Measurements from ENCODE around the gene PTPMT1. TPM values are rescaled to one million over a fixed set of nuclear protein-coding genes. Genes with fewer than 3 reads are reported as not detected.

The PTPMT1 gene
- total RNA-seq, 1 donor from 2014 or later: 27.1 TPM

DNA sequence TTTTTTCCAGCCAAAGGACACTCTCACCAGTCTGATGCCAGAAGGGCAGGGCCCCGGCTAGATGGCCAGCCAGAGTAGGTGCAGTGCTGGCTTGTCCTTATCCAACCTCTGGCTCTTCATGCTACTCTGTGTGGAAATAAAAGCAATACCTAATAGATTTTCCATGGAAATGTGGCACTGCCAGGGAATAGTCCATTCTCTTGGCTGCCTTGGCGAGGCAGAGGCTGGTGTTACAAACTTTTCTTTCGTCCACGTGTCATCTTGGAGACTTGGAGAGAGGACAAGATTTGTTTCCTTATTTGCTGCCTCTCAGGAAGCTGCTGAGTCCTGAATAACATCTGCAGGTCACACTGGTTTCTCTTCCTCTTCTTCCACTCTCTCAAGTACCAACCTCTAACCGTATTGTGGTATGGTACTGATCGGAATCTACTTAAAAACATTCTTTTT is 46.0 kb downstream of the PTPMT1 start:
- Mint-ChIP-seq H3K36me3 (ENCODE audit: low read depth) (no peaks in the 10 kb centered on the region), H3K9me3 (no peaks in the 10 kb centered on the region), H3K4me1 (peaks cover 12% of the 10 kb centered on the region), H3K27ac (peak overlapping the region; percentile 36), H3K27me3 (no peaks in the 10 kb centered on the region), H3K4me3 (peak overlapping the region; percentile 35)
- no peak for DNase-seq
- peak; percentile 81 for ATAC-seq (ENCODE audit: low read depth)
- ChIA-PET POLR2A (interaction anchor here (0.6 to 1.1 kb wide), 2 partner anchors 10 to 33 kb away, joined by 3 to 4 read pairs; partner anchors contain the start of genes KBTBD4 and NDUFS3), CTCF (no interaction called here)
- intact Hi-C loops (cut with micrococcal nuclease): no loop called here
- no peak for TF ChIP-seq CTCF (IDR thresholded peaks at IDR 0.05)

- peaks cover 21% of the 10 kb centered on the region for H3K36me3 Mint-ChIP-seq (ENCODE audit: low read depth)
- H3K9me3 Mint-ChIP-seq: no peaks in the 10 kb centered on the region
- H3K4me3 Mint-ChIP-seq: no peak overlapping the region
- TF ChIP-seq CTCF (IDR thresholded peaks at IDR 0.05): no peak
- intact Hi-C loops (cut with micrococcal nuclease): no loop called here
- no peak for DNase-seq
- CTCF ChIA-PET: no interaction called here
- H3K27me3 Mint-ChIP-seq: no peaks in the 10 kb centered on the region
- POLR2A ChIA-PET: no interaction called here
- no peak for ATAC-seq (ENCODE audit: low read depth)
- H3K4me1 Mint-ChIP-seq: peaks cover 12% of the 10 kb centered on the region
- H3K27ac Mint-ChIP-seq: no peak overlapping the region
Observed at GRCh38 chr11:47615249-47615648, 49.9 kb downstream of the PTPMT1 start.

DNA sequence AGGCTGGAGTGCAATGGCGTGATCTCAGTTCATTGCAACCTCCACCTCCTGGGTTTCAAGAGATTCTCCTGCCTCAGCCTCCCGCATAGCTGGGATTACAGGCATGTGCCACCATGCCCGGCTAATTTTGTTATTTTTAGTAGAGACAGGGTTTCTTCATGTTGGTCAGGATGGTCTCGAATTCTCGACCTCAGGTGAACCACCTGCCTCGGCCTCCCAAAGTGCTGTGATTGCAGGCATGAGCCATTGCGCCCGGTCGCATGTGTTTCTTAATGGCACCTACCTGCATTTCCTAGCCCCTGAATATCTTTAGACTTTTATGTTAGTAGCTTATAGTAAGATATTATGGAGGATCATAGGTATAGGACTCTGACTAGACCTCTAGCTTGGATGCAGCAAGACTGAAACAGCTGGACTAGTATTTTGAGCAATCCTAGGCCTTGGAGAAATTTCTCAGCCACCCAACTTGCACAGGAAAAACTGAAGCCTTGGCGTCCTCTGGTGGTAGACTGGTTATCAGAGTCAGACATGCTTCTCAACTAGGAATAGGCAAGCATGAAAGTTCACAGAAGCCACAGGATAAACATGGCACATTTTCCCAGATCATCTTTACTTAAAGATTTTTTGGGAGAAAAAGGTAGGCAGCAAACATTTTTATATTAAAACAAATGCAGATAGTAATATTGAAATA is 51.5 kb downstream of the PTPMT1 start:
- no peak overlapping the region for H3K4me3 Mint-ChIP-seq
- peaks cover 36% of the 10 kb centered on the region for H3K36me3 Mint-ChIP-seq (ENCODE audit: low read depth)
- POLR2A ChIA-PET: no interaction called here
- H3K27me3 Mint-ChIP-seq: no peaks in the 10 kb centered on the region
- H3K27ac Mint-ChIP-seq: no peak overlapping the region
- CTCF ChIA-PET: no interaction called here
- no peak for DNase-seq
- no peak for TF ChIP-seq CTCF (IDR thresholded peaks at IDR 0.05)
- no peak for ATAC-seq (ENCODE audit: low read depth)
- intact Hi-C loops (cut with micrococcal nuclease): no loop called here
- no peaks in the 10 kb centered on the region for H3K9me3 Mint-ChIP-seq
- H3K4me1 Mint-ChIP-seq: peaks cover 2% of the 10 kb centered on the region

DNA sequence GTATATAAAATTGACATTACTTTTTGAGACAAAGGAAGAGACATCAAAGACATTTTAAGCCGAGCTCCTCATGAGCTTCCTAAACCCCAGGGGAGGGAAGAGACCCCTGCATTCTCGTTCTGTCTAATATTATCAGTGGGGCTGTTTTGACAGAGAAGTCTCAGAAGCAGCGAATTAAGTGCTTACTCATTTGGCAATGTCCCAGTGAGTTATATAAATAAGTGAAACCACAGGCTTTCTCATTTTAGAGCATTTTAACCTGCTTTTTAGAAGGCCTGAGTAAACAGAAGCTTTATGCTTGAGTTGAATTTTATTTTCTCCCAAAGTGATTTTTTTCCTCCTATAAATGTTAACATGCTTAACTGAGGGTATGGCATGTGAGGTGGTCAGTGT is 52.0 kb downstream of the PTPMT1 start:
- intact Hi-C loops (cut with micrococcal nuclease): no loop called here
- peaks cover 41% of the 10 kb centered on the region for H3K36me3 Mint-ChIP-seq (ENCODE audit: low read depth)
- H3K4me3 Mint-ChIP-seq: no peak overlapping the region
- H3K27ac Mint-ChIP-seq: no peak overlapping the region
- ChIA-PET POLR2A (no interaction called here), CTCF (no interaction called here)
- ATAC-seq (ENCODE audit: low read depth) (no peak), DNase-seq (no peak)
- H3K4me1 Mint-ChIP-seq: no peaks in the 10 kb centered on the region
- H3K27me3 Mint-ChIP-seq: no peaks in the 10 kb centered on the region
- H3K9me3 Mint-ChIP-seq: no peaks in the 10 kb centered on the region
- no peak for TF ChIP-seq CTCF (IDR thresholded peaks at IDR 0.05)

GRCh38 chr11:47620836-47621378 is 55.5 kb downstream of the PTPMT1 start:
- intact Hi-C loops (cut with micrococcal nuclease): no loop called here
- Mint-ChIP-seq H3K36me3 (ENCODE audit: low read depth) (peaks cover 67% of the 10 kb centered on the region), H3K27me3 (no peaks in the 10 kb centered on the region), H3K27ac (no peak overlapping the region), H3K4me3 (no peak overlapping the region), H3K4me1 (no peaks in the 10 kb centered on the region), H3K9me3 (no peaks in the 10 kb centered on the region)
- ChIA-PET CTCF (no interaction called here), POLR2A (interaction anchor here (0.6 to 0.7 kb wide), 3 partner anchors 9 to 19 kb away, joined by 3 read pairs; no protein-coding TSS in a partner anchor)
- no peak for DNase-seq
- ATAC-seq (ENCODE audit: low read depth): no peak
- no peak for TF ChIP-seq CTCF (IDR thresholded peaks at IDR 0.05)

Other genes starting within 250 kb of the PTPMT1 start
- gene MYBPC3, start 212.9 kb upstream of the PTPMT1 start, total RNA-seq: 0.46 and 0.69 TPM in 2 replicates
- 63.9 and 68.8 TPM in 2 replicates for gene SPI1, start 187.1 kb upstream of the PTPMT1 start, total RNA-seq
- gene SLC39A13, start 157.0 kb upstream of the PTPMT1 start, total RNA-seq: 27.5 and 28.2 TPM in 2 replicates
- gene PSMC3, start 139.2 kb upstream of the PTPMT1 start, total RNA-seq: 101 and 126 TPM in 2 replicates
- 1.1 and 3.5 TPM in 2 replicates for gene RAPSN, start 116.5 kb upstream of the PTPMT1 start, total RNA-seq
- 129 and 136 TPM in 2 replicates for gene CELF1, start 12.5 kb upstream of the PTPMT1 start, total RNA-seq
- gene KBTBD4, start 13.4 kb downstream of the PTPMT1 start, total RNA-seq: 19.5 and 20.4 TPM in 2 replicates
- gene NDUFS3, start 13.5 kb downstream of the PTPMT1 start, total RNA-seq: 95.9 and 102 TPM in 2 replicates
- 0.16 TPM in 1 of 2 replicates, not detected in the other for gene FAM180B, start 21.1 kb downstream of the PTPMT1 start, total RNA-seq
- not detected in 2 replicates for gene C1QTNF4, start 28.8 kb downstream of the PTPMT1 start, total RNA-seq
- gene MTCH2, start 77.0 kb downstream of the PTPMT1 start, total RNA-seq: 73.3 and 81.7 TPM in 2 replicates
- 7.0 and 8.2 TPM in 2 replicates for gene AGBL2, start 149.8 kb downstream of the PTPMT1 start, total RNA-seq
- 204 and 233 TPM in 2 replicates for gene FNBP4, start 201.7 kb downstream of the PTPMT1 start, total RNA-seq

Data from activated B cell treated with CpG ODN at 0.5 μM for 24 hours (primary cell).